Karpas-422 (cell line): ENCODE data around the gene ATP11A. TPM values are rescaled to one million over a fixed set of nuclear protein-coding genes. Genes with fewer than 3 reads are reported as not detected.

Source experiments
- DNase-seq: peaks from one replicate; pipeline ENCODE4 v3.0.0-alpha.2; 2015
- H2AFZ ChIP-seq: fragments of 200-600 bp; sonication (generic); 2 replicates; pipeline ENCODE4 v1.6.1; 2014; ENCODE audit warnings: antibody characterized with exemption, low read length, mixed read lengths
- H3K27ac ChIP-seq: fragments of 200-600 bp; sonication (generic); 2 replicates; pipeline ENCODE4 v1.5.1; 2014; ENCODE audit warnings: mild to moderate bottlenecking, low read length, moderate library complexity
- H3K27me3 ChIP-seq: fragments of 200-600 bp; sonication (generic); 2 replicates; pipeline ENCODE4 v1.6.1; 2014; ENCODE audit warnings: low read length, mixed read lengths
- H3K36me3 ChIP-seq: fragments of 200-600 bp; sonication (generic); 2 replicates; pipeline ENCODE4 v1.6.1; 2014; ENCODE audit warnings: low read length, mixed read lengths; ENCODE audit not compliant: insufficient read depth
- H3K4me1 ChIP-seq: fragments of 200-600 bp; sonication (generic); 2 replicates; pipeline ENCODE4 v1.6.1; 2014; ENCODE audit warnings: mild to moderate bottlenecking, low read length, mixed read lengths
- H3K4me2 ChIP-seq: fragments of 200-600 bp; sonication (generic); 2 replicates; pipeline ENCODE4 v1.6.1; 2014; ENCODE audit warnings: low read length, low read depth, mild to moderate bottlenecking; ENCODE audit not compliant: poor library complexity, severe bottlenecking
- H3K4me3 ChIP-seq: fragments of 200-600 bp; sonication (generic); 2 replicates; pipeline ENCODE4 v1.5.1; 2014; ENCODE audit warnings: mild to moderate bottlenecking, antibody characterized with exemption, low read length, mixed read lengths
- H3K79me2 ChIP-seq: fragments of 200-600 bp; sonication (generic); 2 replicates; pipeline ENCODE4 v1.6.1; 2014; ENCODE audit warnings: mild to moderate bottlenecking, low read length, mixed read lengths
- H3K9ac ChIP-seq: fragments of 200-600 bp; sonication (generic); 2 replicates; pipeline ENCODE4 v1.6.0; 2014; ENCODE audit warnings: low read length
- H3K9me2 ChIP-seq: fragments of 200-600 bp; sonication (generic), shearing (Covaris generic); replicated peaks from 2 replicates; pipeline ENCODE4 v1.6.0; 2014; ENCODE audit warnings: mild to moderate bottlenecking, low read length, moderate library complexity; ENCODE audit not compliant: insufficient read depth
- H3K9me3 ChIP-seq: fragments of 300-700, 200-600 bp; sonication (generic); 2 replicates; pipeline ENCODE4 v1.6.1; 2014; ENCODE audit warnings: low read length, mixed read lengths
- H4K20me1 ChIP-seq: fragments of 200-600 bp; sonication (generic); 2 replicates; pipeline ENCODE4 v1.6.1; 2014; ENCODE audit warnings: mild to moderate bottlenecking, antibody characterized with exemption, low read length, low read depth; ENCODE audit not compliant: insufficient read depth
- total RNA-seq: library from RNA; depleted of rRNA; stranded (reverse); fragments of >200 nt; shearing (Covaris generic); gene quantifications from 2 replicates; pipeline ENCODE4 v1.2.3, GENCODE V29; 2014; ENCODE audit warnings: low replicate concordance

The ATP11A gene
- total RNA-seq, 1 experiment from 2014 or later, result 0.11 TPM

GRCh38 chr13:112779856-112780604, 90.2 kb downstream of the ATP11A start:
- no peak overlapping the region for H3K4me3 ChIP-seq
- H3K4me1 ChIP-seq, result no peaks in the 10 kb centered on the region
- H3K9me3 ChIP-seq, result no peaks in the 10 kb centered on the region
- no peaks in the 10 kb centered on the region for H3K36me3 ChIP-seq
- H2AFZ ChIP-seq, result no peak overlapping the region
- no peak overlapping the region for H3K9ac ChIP-seq
- no peak for DNase-seq
- no peak overlapping the region for H3K27ac ChIP-seq
- H3K79me2 ChIP-seq, result no peaks in the 10 kb centered on the region
- H4K20me1 ChIP-seq, result no peaks in the 10 kb centered on the region
- H3K4me2 ChIP-seq, result no peak overlapping the region
- H3K9me2 ChIP-seq, result no peaks in the 10 kb centered on the region
- H3K27me3 ChIP-seq, result no peaks in the 10 kb centered on the region

- no peak for DNase-seq
- Histone ChIP-seq H3K9me3 (no peaks in the 10 kb centered on the region), H3K27ac (no peak overlapping the region), H3K4me3 (no peak overlapping the region), H3K9me2 (no peaks in the 10 kb centered on the region), H3K4me1 (no peaks in the 10 kb centered on the region), H2AFZ (no peak overlapping the region), H3K4me2 (no peak overlapping the region), H3K79me2 (no peaks in the 10 kb centered on the region), H3K36me3 (no peaks in the 10 kb centered on the region), H3K9ac (no peak overlapping the region), H3K27me3 (no peaks in the 10 kb centered on the region), H4K20me1 (no peaks in the 10 kb centered on the region)
Measured at GRCh38 chr13:112781287-112781686, 91.4 kb downstream of the ATP11A start.

- H3K4me1 ChIP-seq, result no peaks in the 10 kb centered on the region
- no peak overlapping the region for H3K9ac ChIP-seq
- H3K9me2 ChIP-seq, result no peaks in the 10 kb centered on the region
- DNase-seq, result no peak
- no peak overlapping the region for H3K4me3 ChIP-seq
- H3K27ac ChIP-seq, result no peak overlapping the region
- no peaks in the 10 kb centered on the region for H3K79me2 ChIP-seq
- no peak overlapping the region for H2AFZ ChIP-seq
- H4K20me1 ChIP-seq, result no peaks in the 10 kb centered on the region
- H3K36me3 ChIP-seq, result no peaks in the 10 kb centered on the region
- H3K27me3 ChIP-seq, result no peaks in the 10 kb centered on the region
- H3K9me3 ChIP-seq, result no peaks in the 10 kb centered on the region
- no peak overlapping the region for H3K4me2 ChIP-seq
Measured at GRCh38 chr13:112781881-112782361, 92.1 kb downstream of the ATP11A start.

GRCh38 chr13:112782429-112783010, 92.7 kb downstream of the ATP11A start:
- Histone ChIP-seq H3K27ac (no peak overlapping the region), H3K4me1 (no peaks in the 10 kb centered on the region), H3K4me3 (no peak overlapping the region), H3K79me2 (no peaks in the 10 kb centered on the region), H2AFZ (no peak overlapping the region), H3K36me3 (no peaks in the 10 kb centered on the region), H3K4me2 (no peak overlapping the region), H4K20me1 (no peaks in the 10 kb centered on the region), H3K9me2 (no peaks in the 10 kb centered on the region), H3K9ac (no peak overlapping the region), H3K9me3 (no peaks in the 10 kb centered on the region), H3K27me3 (no peaks in the 10 kb centered on the region)
- DNase-seq, result no peak

- Histone ChIP-seq H3K9me3 (0 out of 2 replicates have a peak, but pooled peaks cover 2% of the 10 kb centered on the region), H3K4me2 (no peak overlapping the region), H3K4me1 (no peaks in the 10 kb centered on the region), H3K27ac (no peak overlapping the region), H3K4me3 (no peak overlapping the region), H4K20me1 (no peaks in the 10 kb centered on the region), H3K27me3 (no peaks in the 10 kb centered on the region), H2AFZ (no peak overlapping the region), H3K36me3 (no peaks in the 10 kb centered on the region), H3K9me2 (no peaks in the 10 kb centered on the region), H3K79me2 (no peaks in the 10 kb centered on the region), H3K9ac (no peak overlapping the region)
- DNase-seq, result no peak
Measured at GRCh38 chr13:112783135-112783977, 93.5 kb downstream of the ATP11A start.

GRCh38 chr13:112783978-112784371, 94.1 kb downstream of the ATP11A start:
- no peaks in the 10 kb centered on the region for H3K79me2 ChIP-seq
- H3K4me3 ChIP-seq, result no peak overlapping the region
- no peak overlapping the region for H3K9ac ChIP-seq
- no peaks in the 10 kb centered on the region for H4K20me1 ChIP-seq
- no peak overlapping the region for H3K27ac ChIP-seq
- no peak overlapping the region for H3K4me2 ChIP-seq
- peaks cover 3% of the 10 kb centered on the region; the same call in 1 of the 2 replicates for H3K9me3 ChIP-seq
- H3K27me3 ChIP-seq, result no peaks in the 10 kb centered on the region
- H3K36me3 ChIP-seq, result no peaks in the 10 kb centered on the region
- no peaks in the 10 kb centered on the region for H3K9me2 ChIP-seq
- H2AFZ ChIP-seq, result no peak overlapping the region
- H3K4me1 ChIP-seq, result no peaks in the 10 kb centered on the region
- DNase-seq, result no peak

- Histone ChIP-seq H4K20me1 (no peaks in the 10 kb centered on the region), H3K4me1 (no peaks in the 10 kb centered on the region), H3K27me3 (no peaks in the 10 kb centered on the region), H3K36me3 (no peaks in the 10 kb centered on the region), H3K9me2 (no peaks in the 10 kb centered on the region), H3K9me3 (peaks cover 6% of the 10 kb centered on the region; the same call in 1 of the 2 replicates), H3K4me2 (no peak overlapping the region), H3K4me3 (no peak overlapping the region), H3K79me2 (no peaks in the 10 kb centered on the region), H2AFZ (no peak overlapping the region), H3K27ac (no peak overlapping the region), H3K9ac (no peak overlapping the region)
- no peak for DNase-seq
Measured at GRCh38 chr13:112784811-112785482, 95.1 kb downstream of the ATP11A start.
